HG02884 (cell line): ENCODE data around the gene TSC2.

ENCODE experiments used
- ATAC-seq: cut with Tn5 transposase; IDR thresholded peaks from one replicate; pipeline ENCODE4 v1.9.1; 2021; ENCODE audit warnings: mild to moderate bottlenecking, moderate library complexity; ENCODE audit not compliant: unreplicated experiment

Gene TSC2

GRCh38 chr16:2066139-2066538, 18.4 kb downstream of the TSC2 start:
- no peak for ATAC-seq

- ATAC-seq: no peak
Observed at GRCh38 chr16:2070576-2071453, 23.0 kb downstream of the TSC2 start.

- ATAC-seq: no peak
Observed at GRCh38 chr16:2071454-2072202, 23.8 kb downstream of the TSC2 start.

- no peak for ATAC-seq
Observed at GRCh38 chr16:2072926-2073325, 25.1 kb downstream of the TSC2 start.

GRCh38 chr16:2074071-2074470, 26.3 kb downstream of the TSC2 start:
- no peak for ATAC-seq

- no peak for ATAC-seq
Observed at GRCh38 chr16:2075631-2076030, 27.8 kb downstream of the TSC2 start.

- no peak for ATAC-seq
Observed at GRCh38 chr16:2076072-2076865, 28.5 kb downstream of the TSC2 start.

- no peak for ATAC-seq
Observed at GRCh38 chr16:2077016-2077415, 29.2 kb downstream of the TSC2 start.

- ATAC-seq: no peak
Observed at GRCh38 chr16:2077696-2078095, 29.9 kb downstream of the TSC2 start.

GRCh38 chr16:2078096-2078495, 30.3 kb downstream of the TSC2 start:
- ATAC-seq: no peak

- ATAC-seq: no peak
Observed at GRCh38 chr16:2078691-2079090, 30.9 kb downstream of the TSC2 start.

GRCh38 chr16:2079311-2079800, 31.6 kb downstream of the TSC2 start:
- ATAC-seq: no peak

- no peak for ATAC-seq
Observed at GRCh38 chr16:2079991-2080390, 32.2 kb downstream of the TSC2 start.

- ATAC-seq: no peak
Observed at GRCh38 chr16:2081201-2082084, 33.7 kb downstream of the TSC2 start.

GRCh38 chr16:2082171-2082982, 34.6 kb downstream of the TSC2 start:
- no peak for ATAC-seq

- ATAC-seq: no peak
Observed at GRCh38 chr16:2082983-2083364, 35.2 kb downstream of the TSC2 start.

- ATAC-seq: no peak
Observed at GRCh38 chr16:2083409-2083808, 35.6 kb downstream of the TSC2 start.

- no peak for ATAC-seq
Observed at GRCh38 chr16:2083876-2084780, 36.3 kb downstream of the TSC2 start.
